Caco-2 (cell line): ENCODE measurements around the gene ARHGEF9. TPM values are rescaled to one million over a fixed set of nuclear protein-coding genes. Genes with fewer than 3 reads are reported as not detected.

Experiments used
- BruUV-seq: library from RNA; stranded (reverse); fragments of 400-500 nt; replicated peaks from 2 replicates; lab custom pipeline; 2021; lab: Mats Ljungman, UMichigan
- CTCF ChIA-PET: fragments of 300-600 bp; sonication (Branson Sonifier 250); formaldehyde crosslinking; loops from one replicate; lab custom pipeline; 2022; ENCODE audit warnings: antibody characterized with exemption; lab: Charles Lee
- POLR2A ChIA-PET: fragments of 300-600 bp; sonication (Branson Sonifier 250); formaldehyde crosslinking; loops from one replicate; lab custom pipeline; 2022; ENCODE audit warnings: antibody characterized with exemption; lab: Charles Lee
- DNase-seq, 2 experiments: peaks; one replicate each; pipeline versions ENCODE4 v3.0.0 to v3.0.0-alpha.2; 2020 to 2022
- H3K27me3 ChIP-seq: replicated peaks from 2 replicates; pipeline ENCODE4 v1.6.0; 2011; ENCODE audit warnings: low read length; ENCODE audit not compliant: control insufficient read depth, insufficient read depth
- H3K36me3 ChIP-seq: 2 replicates; pipeline ENCODE4 v1.5.1; 2011; ENCODE audit warnings: low read length; ENCODE audit not compliant: control insufficient read depth, insufficient read depth
- H3K4me1 ChIP-seq: fragments of 250-450 bp; sonication (Bioruptor Pico); 2 replicates; pipeline ENCODE4 v1.5.1; 2020; ENCODE audit warnings: mild to moderate bottlenecking
- H3K4me3 ChIP-seq: 2 replicates; pipeline ENCODE4 v1.5.1; 2011; ENCODE audit warnings: low read depth, mild to moderate bottlenecking, control low read depth, low read length
- H3K9me3 ChIP-seq: fragments of 250-450 bp; sonication (Bioruptor Pico); 2 replicates; pipeline ENCODE4 v1.5.1; 2020; ENCODE audit warnings: mild to moderate bottlenecking, moderate library complexity
- H3K27ac Mint-ChIP-seq: one replicate; pipeline ENCODE4 v1.8.0; 2022; ENCODE audit warnings: mixed read lengths; ENCODE audit not compliant: unreplicated experiment
- H3K27me3 Mint-ChIP-seq: one replicate; pipeline ENCODE4 v1.8.0; 2022; ENCODE audit warnings: mixed read lengths; ENCODE audit not compliant: insufficient read depth, unreplicated experiment
- H3K36me3 Mint-ChIP-seq: one replicate; pipeline ENCODE4 v1.8.0; 2022; ENCODE audit warnings: mild to moderate bottlenecking, mixed read lengths; ENCODE audit not compliant: insufficient read depth, unreplicated experiment
- H3K4me1 Mint-ChIP-seq: one replicate; pipeline ENCODE4 v1.8.0; 2022; ENCODE audit warnings: low read depth, mixed read lengths; ENCODE audit not compliant: unreplicated experiment
- H3K4me3 Mint-ChIP-seq: one replicate; pipeline ENCODE4 v1.8.0; 2022; ENCODE audit warnings: mild to moderate bottlenecking, moderate library complexity, mixed read lengths; ENCODE audit not compliant: unreplicated experiment
- H3K9me3 Mint-ChIP-seq: one replicate; pipeline ENCODE4 v1.8.0; 2022; ENCODE audit warnings: mixed read lengths; ENCODE audit not compliant: unreplicated experiment
- CTCF ChIP-seq, 2 experiments: fragments of 200-600 bp in 1 of 2; IDR thresholded peaks; 1 replicate in 1 of 2; 2 replicates in 1 of 2; pipeline versions ENCODE4 v1.5.1 to v1.8.0; 2011 to 2022; ENCODE audit warnings: antibody characterized with exemption in 1 of 2, control low read depth in 1 of 2, inconsistent platforms in 1 of 2, low read depth in 1 of 2, low read length in 1 of 2, mild to moderate bottlenecking in 1 of 2, moderate library complexity in 1 of 2; ENCODE audit not compliant: insufficient read depth in 1 of 2, severe bottlenecking in 1 of 2, unreplicated experiment in 1 of 2
- intact Hi-C: fragments of 100-400 bp; cut with micrococcal nuclease; formaldehyde crosslinking; loops from one replicate; pipeline ENCODE4 v1.10.0; 2022; ENCODE audit not compliant: unreplicated experiment
- total RNA-seq: library from RNA; stranded (reverse); gene quantifications from 2 replicates; pipeline ENCODE4 v1.2.3, GENCODE V29; 2022

Gene ARHGEF9
- total RNA-seq, 1 experiment from 2014 or later = 9.8 TPM

GRCh38 chrX:63764946-63765345 is 20.1 kb downstream of the ARHGEF9 start:
- Mint-ChIP-seq H3K36me3 (no peaks in the 10 kb centered on the region), H3K4me3 (no peak overlapping the region), H3K9me3 (no peaks in the 10 kb centered on the region), H3K27me3 (peaks cover 8% of the 10 kb centered on the region), H3K27ac (no peak overlapping the region), H3K4me1 (no peaks in the 10 kb centered on the region)
- no peak for DNase-seq
- intact Hi-C loops = no loop called here
- Histone ChIP-seq H3K36me3 (no peaks in the 10 kb centered on the region), H3K27me3 (no peaks in the 10 kb centered on the region), H3K9me3 (no peaks in the 10 kb centered on the region), H3K4me1 (no peaks in the 10 kb centered on the region), H3K4me3 (no peak overlapping the region)
- no peak for TF ChIP-seq CTCF (IDR thresholded peaks at IDR 0.05; ENCODE audit: insufficient read depth in 1 of 2, low read depth in 1 of 2, low read length in 1 of 2, severe bottlenecking in 1 of 2, unreplicated experiment in 1 of 2)
- POLR2A ChIA-PET = no interaction called here
- no TSS peak for BruUV-seq
- CTCF ChIA-PET = no interaction called here

GRCh38 chrX:63761639-63762038 is 23.4 kb downstream of the ARHGEF9 start:
- Histone ChIP-seq H3K4me1 (no peaks in the 10 kb centered on the region), H3K36me3 (no peaks in the 10 kb centered on the region), H3K27me3 (no peaks in the 10 kb centered on the region), H3K9me3 (no peaks in the 10 kb centered on the region), H3K4me3 (no peak overlapping the region)
- intact Hi-C loops = no loop called here
- Mint-ChIP-seq H3K4me1 (no peaks in the 10 kb centered on the region), H3K9me3 (no peaks in the 10 kb centered on the region), H3K4me3 (no peak overlapping the region), H3K27me3 (peaks cover 15% of the 10 kb centered on the region), H3K36me3 (no peaks in the 10 kb centered on the region), H3K27ac (no peak overlapping the region)
- ChIA-PET CTCF (no interaction called here), POLR2A (no interaction called here)
- TF ChIP-seq CTCF (IDR thresholded peaks at IDR 0.05; ENCODE audit: insufficient read depth in 1 of 2, low read depth in 1 of 2, low read length in 1 of 2, severe bottlenecking in 1 of 2, unreplicated experiment in 1 of 2) = no peak
- DNase-seq = no peak
- no TSS peak for BruUV-seq

GRCh38 chrX:63758011-63758410 is 27.0 kb downstream of the ARHGEF9 start:
- H3K27ac Mint-ChIP-seq = no peak overlapping the region

More at GRCh38 chrX:63758011-63758410, 27.0 kb downstream of the ARHGEF9 start:
- no peaks in the 10 kb centered on the region for H3K36me3 ChIP-seq
- intact Hi-C loops = loop anchor here (5.0 to 10.0 kb wide), 2 partner anchors 164 to 427 kb away; no protein-coding TSS in a partner anchor
- no peak for TF ChIP-seq CTCF (IDR thresholded peaks at IDR 0.05; ENCODE audit: insufficient read depth in 1 of 2, low read depth in 1 of 2, low read length in 1 of 2, severe bottlenecking in 1 of 2, unreplicated experiment in 1 of 2)
- peaks cover 5% of the 10 kb centered on the region for H3K36me3 Mint-ChIP-seq
- no peak overlapping the region for H3K4me3 ChIP-seq
- BruUV-seq = no TSS peak
- H3K9me3 Mint-ChIP-seq = no peaks in the 10 kb centered on the region
- no peaks in the 10 kb centered on the region for H3K9me3 ChIP-seq
- no peaks in the 10 kb centered on the region for H3K27me3 ChIP-seq
- ChIA-PET CTCF (no interaction called here), POLR2A (no interaction called here)
- no peak overlapping the region for H3K4me3 Mint-ChIP-seq
- H3K27me3 Mint-ChIP-seq = peaks cover 12% of the 10 kb centered on the region
- no peaks in the 10 kb centered on the region for H3K4me1 ChIP-seq
- no peak for DNase-seq
- H3K4me1 Mint-ChIP-seq = peaks cover 6% of the 10 kb centered on the region
